Progenitor cell of endocrine pancreas (in vitro differentiated cells): Measurements from ENCODE around the gene SSNA1. TPM values are rescaled to one million over a fixed set of nuclear protein-coding genes. Genes with fewer than 3 reads are reported as not detected.

Experiments used
- DNase-seq: peaks from one replicate; pipeline ENCODE4 v3.0.0; 2021; ENCODE audit warnings: low spot score; ENCODE audit not compliant: unreplicated experiment
- H3K27ac Mint-ChIP-seq: 2 replicates; pipeline ENCODE4 v1.8.0; 2021; ENCODE audit warnings: mild to moderate bottlenecking, moderate library complexity, mixed read lengths
- H3K27me3 Mint-ChIP-seq: 2 replicates; pipeline ENCODE4 v1.8.0; 2021; ENCODE audit warnings: mixed read lengths
- H3K36me3 Mint-ChIP-seq: 2 replicates; pipeline ENCODE4 v1.8.0; 2022; ENCODE audit warnings: mixed read lengths; ENCODE audit not compliant: insufficient read depth
- H3K4me1 Mint-ChIP-seq: 2 replicates; pipeline ENCODE4 v1.8.0; 2021; ENCODE audit warnings: low read depth, mixed read lengths
- H3K4me3 Mint-ChIP-seq: 2 replicates; pipeline ENCODE4 v1.8.0; 2021; ENCODE audit warnings: low read depth, mild to moderate bottlenecking, moderate library complexity, mixed read lengths
- H3K9me3 Mint-ChIP-seq: 2 replicates; pipeline ENCODE4 v1.8.0; 2021; ENCODE audit warnings: low read depth, mixed read lengths
- total RNA-seq: library from RNA; stranded (reverse); gene quantifications from 2 replicates; pipeline ENCODE4 v1.2.1, GENCODE V29; 2021
- TF ChIP-seq, protein P1 (sequence below): fragments of 200-600 bp; sonication (generic); IDR thresholded peaks from one replicate; pipeline ENCODE4 v1.5.0; 2021; ENCODE audit warnings: antibody characterized with exemption, mild to moderate bottlenecking; ENCODE audit not compliant: unreplicated experiment

The SSNA1 gene
- total RNA-seq, 1 donor from 2014 or later: 52.5 TPM

- Mint-ChIP-seq H3K27ac (no peak overlapping the region), H3K4me3 (no peak overlapping the region), H3K9me3 (no peaks in the 10 kb centered on the region), H3K36me3 (no peaks in the 10 kb centered on the region), H3K27me3 (no peaks in the 10 kb centered on the region), H3K4me1 (peaks cover 18% of the 10 kb centered on the region)
- DNase-seq: no peak
- TF ChIP-seq, protein P1, sequence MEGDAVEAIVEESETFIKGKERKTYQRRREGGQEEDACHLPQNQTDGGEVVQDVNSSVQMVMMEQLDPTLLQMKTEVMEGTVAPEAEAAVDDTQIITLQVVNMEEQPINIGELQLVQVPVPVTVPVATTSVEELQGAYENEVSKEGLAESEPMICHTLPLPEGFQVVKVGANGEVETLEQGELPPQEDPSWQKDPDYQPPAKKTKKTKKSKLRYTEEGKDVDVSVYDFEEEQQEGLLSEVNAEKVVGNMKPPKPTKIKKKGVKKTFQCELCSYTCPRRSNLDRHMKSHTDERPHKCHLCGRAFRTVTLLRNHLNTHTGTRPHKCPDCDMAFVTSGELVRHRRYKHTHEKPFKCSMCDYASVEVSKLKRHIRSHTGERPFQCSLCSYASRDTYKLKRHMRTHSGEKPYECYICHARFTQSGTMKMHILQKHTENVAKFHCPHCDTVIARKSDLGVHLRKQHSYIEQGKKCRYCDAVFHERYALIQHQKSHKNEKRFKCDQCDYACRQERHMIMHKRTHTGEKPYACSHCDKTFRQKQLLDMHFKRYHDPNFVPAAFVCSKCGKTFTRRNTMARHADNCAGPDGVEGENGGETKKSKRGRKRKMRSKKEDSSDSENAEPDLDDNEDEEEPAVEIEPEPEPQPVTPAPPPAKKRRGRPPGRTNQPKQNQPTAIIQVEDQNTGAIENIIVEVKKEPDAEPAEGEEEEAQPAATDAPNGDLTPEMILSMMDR: no peak
These were observed 2.8 kb downstream of the SSNA1 start for GRCh38 chr9:137191245-137191644.

DNA sequence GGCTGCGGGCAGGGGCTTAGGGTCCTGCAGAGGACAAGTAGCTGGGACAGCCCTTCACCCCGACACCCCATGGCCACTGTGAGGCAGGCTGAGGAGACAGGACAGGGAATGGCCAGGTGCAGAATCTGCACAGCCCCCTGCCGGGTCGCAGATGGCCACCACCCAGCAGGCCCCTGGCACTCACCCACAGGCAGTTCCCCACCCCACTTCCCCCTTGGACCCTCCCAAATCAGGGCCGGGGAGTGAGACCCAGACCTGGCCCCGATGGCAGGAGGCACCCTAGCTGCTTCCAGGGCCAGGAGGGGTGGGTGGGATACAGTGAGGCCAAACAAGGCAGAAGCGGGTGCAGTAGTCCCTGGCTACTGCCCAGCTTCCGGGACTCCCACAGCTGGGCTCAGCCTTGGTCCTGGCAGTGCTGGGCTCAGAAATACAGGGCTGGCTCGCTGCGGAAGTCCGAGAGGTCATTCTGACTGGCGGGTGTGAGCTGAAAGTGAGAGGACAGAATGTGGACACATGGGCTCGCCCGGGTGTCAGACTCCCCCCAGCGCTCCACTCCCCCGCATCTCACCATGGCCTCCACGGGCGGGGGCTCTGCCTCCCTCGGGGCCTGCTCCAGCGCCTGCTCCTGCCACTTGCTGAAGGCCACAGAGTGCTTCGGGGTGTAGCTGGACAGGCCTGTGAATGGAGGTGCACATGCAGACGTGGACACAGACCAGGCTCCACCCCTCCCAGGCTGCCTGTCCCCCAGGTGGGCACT is 3.4 kb downstream of the SSNA1 start:
- TF ChIP-seq, protein P1: no peak
- Mint-ChIP-seq H3K4me1 (peaks cover 16% of the 10 kb centered on the region), H3K27ac (no peak overlapping the region), H3K36me3 (no peaks in the 10 kb centered on the region), H3K27me3 (no peaks in the 10 kb centered on the region), H3K4me3 (no peak overlapping the region), H3K9me3 (no peaks in the 10 kb centered on the region)
- no peak for DNase-seq

DNA sequence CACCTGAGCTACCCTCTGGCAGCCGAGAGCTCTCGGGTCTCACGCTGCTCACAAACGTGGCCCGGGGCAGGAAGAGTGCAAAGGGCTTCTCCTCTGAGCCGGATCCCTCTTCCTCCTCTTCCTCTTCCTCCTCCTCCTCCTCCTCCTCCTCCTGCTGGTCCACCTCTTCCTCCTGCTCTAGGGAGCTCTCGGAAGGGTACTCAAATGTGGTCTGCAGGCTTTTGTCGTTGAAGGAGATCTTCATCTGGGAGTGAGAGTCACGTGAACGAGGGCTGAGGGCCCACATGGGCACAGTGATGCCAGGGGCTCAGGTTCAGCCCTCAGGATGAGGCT is 3.9 kb downstream of the SSNA1 start:
- no peak overlapping the region for H3K27ac Mint-ChIP-seq
- peaks cover 14% of the 10 kb centered on the region for H3K4me1 Mint-ChIP-seq

GRCh38 chr9:137192859-137193258 is 4.4 kb downstream of the SSNA1 start:
- DNase-seq: no peak
- no peak overlapping the region for H3K4me3 Mint-ChIP-seq
- peaks cover 11% of the 10 kb centered on the region for H3K4me1 Mint-ChIP-seq
- H3K27me3 Mint-ChIP-seq: no peaks in the 10 kb centered on the region
- H3K27ac Mint-ChIP-seq: no peak overlapping the region
- TF ChIP-seq, protein P1: no peak
- no peaks in the 10 kb centered on the region for H3K9me3 Mint-ChIP-seq
- no peaks in the 10 kb centered on the region for H3K36me3 Mint-ChIP-seq

More for the DNA sequence above, 3.9 kb downstream of the SSNA1 start:
- Mint-ChIP-seq H3K9me3 (no peaks in the 10 kb centered on the region), H3K36me3 (no peaks in the 10 kb centered on the region), H3K4me3 (no peak overlapping the region), H3K27me3 (no peaks in the 10 kb centered on the region)
- no peak for DNase-seq
- TF ChIP-seq, protein P1: no peak

DNA sequence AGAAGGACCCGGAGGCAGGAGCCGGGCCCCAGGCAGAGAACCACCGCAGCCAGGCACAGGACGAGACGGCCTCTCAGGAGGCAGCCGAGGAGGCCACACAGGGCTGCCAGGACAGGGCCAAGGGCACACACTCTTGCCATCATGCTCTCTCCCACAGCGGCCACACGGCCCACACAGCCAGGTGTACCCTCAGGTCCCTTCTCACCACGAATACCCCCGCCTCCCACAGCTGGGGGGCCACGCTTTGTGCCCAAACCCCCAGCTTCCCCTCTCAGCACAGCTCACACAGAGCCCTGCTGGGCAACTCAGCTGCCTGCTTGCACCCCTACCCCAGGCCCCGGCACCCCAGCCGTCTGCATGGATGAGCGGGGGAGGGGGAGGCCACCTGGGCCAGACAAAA is 5.3 kb downstream of the SSNA1 start:
- no peaks in the 10 kb centered on the region for H3K9me3 Mint-ChIP-seq
- no peak overlapping the region for H3K4me3 Mint-ChIP-seq
- peaks cover 15% of the 10 kb centered on the region for H3K4me1 Mint-ChIP-seq
- no peak overlapping the region for H3K27ac Mint-ChIP-seq
- no peaks in the 10 kb centered on the region for H3K27me3 Mint-ChIP-seq
- no peaks in the 10 kb centered on the region for H3K36me3 Mint-ChIP-seq
- no peak for DNase-seq
- TF ChIP-seq, protein P1: no peak
